UCSD-AML1 (cell line): ENCODE results near the gene PRKAG2.
A peak's percentile ranks its signal among the peaks of the same experiment; 100 is the strongest.
"Not testable (repeated sequence)": the region's sequence is repeated elsewhere in the genome, so short reads cannot be mapped to it uniquely, and the experiment has no call there.

Experiments used
- DNase-seq: peaks from one replicate; lab custom pipeline; 2025; ENCODE audit not compliant: unreplicated experiment; lab: John Stamatoyannopoulos, UW

The PRKAG2 gene

DNA sequence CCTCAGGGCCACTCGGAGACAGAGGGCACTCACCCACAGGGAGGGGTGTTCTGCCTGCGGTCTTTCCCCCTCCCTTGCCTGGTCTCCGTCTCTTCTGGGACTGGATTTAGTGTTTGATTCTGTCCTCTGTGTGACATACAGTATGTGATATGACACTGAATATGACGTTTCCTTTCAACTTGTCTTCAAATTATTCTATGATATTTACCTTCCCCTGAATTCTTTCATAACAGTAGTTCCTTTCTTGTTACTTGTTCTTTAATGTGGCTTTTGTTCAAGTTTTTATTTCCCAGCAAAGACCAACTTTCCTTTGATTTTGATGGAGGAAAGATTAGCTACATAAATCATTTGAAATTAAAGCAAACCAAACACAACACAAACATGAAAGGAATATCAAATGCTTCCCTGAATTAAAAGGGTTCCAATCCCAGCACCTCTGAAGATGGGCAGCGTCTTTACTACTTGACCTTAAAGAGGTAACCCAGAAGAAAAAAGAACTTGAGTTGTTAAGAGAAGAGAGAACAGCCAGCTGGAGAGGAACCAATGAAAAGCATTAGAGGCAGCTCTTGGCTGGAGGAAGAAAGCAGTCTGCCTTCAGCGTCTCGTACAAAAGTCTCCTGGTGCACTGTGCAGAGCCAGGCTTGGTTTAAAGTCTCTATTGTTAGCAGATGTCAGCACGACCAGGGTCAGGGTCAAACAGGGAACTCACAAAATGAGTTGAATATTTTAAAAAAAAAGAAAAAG lies 338.9 kb downstream of the PRKAG2 start:
- no peak for DNase-seq

- DNase-seq, result not testable (repeated sequence)
Observed at GRCh38 chr7:151536178-151536577, 340.7 kb downstream of the PRKAG2 start.

DNA sequence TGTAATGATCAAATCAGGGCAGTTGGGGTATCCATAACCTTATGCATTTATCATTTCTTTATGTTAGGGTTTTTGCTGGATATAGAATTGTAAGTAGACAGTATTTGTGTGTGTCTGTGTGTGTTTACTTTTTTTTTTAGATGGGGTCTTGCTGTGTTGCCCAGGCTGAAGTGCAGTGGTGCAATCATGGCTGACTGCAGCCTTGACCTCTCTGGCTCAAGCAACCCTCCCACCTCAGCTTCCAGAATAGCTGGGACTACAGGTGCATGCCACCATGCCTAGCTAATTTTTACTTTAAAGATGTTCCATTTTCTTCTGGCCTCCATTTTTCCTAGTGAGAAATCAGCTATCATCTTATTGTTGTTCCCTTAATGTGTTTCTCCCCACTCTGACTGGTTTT lies 347.1 kb downstream of the PRKAG2 start:
- no peak for DNase-seq

GRCh38 chr7:151524845-151525244 lies 352.1 kb downstream of the PRKAG2 start:
- no peak for DNase-seq

DNA sequence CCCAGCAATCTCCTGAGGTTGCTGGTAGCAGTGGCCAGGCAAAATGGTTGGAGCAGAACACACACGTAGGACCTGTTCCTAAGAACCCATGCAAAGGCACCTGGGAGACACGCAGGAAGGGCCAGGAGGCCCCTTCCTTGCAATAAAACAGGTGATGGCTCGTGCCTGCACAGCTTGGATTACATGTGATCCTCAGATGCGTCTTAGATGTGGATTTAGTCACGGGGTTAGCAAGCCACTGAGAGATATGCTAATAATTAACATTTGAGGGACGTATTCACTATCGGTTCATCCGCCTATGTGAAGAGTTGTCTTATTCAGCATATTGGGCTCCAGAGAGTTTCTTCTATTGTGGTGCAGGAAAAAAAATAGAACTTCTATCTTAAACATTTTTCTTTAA lies 352.6 kb downstream of the PRKAG2 start:
- no peak for DNase-seq

GRCh38 chr7:151520419-151521261 lies 356.3 kb downstream of the PRKAG2 start:
- DNase-seq, result no peak

DNA sequence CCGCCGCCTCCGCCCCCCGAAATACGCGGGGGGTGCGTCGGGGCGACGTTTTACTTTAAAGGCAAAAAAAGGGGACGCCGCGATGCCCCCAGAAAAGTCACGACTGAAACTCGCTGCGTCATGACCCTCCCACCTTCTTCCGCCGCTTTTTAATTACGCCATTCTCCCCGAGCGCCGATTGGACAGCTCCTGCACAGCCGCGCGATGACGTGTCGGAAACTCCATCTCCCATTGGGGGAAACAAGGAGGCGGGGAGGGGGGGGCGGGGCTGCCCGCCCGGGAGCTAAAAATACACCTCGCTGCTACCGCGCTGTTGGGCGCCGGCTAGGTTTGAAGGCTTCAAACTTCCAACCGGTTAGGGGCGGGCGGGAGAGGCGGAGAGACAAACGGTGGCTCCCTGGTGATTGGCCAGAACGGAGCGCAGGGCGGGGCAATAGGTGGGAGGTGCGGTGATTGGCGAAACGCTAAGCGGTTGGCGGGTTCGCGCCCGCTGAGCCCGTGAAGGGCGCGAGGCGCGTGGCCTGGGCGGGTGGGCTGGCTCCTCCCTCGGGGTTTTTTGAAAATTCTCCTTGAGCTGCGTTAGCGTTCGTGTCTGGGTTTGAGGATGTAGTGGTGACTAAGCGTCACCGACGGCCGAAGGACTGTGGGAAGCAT lies 357.0 kb downstream of the PRKAG2 start, which contains the start of gene RHEB:
Gene RHEB (minus strand): TSS at position 131 of the 654 bp plus-strand sequence. CDS start 384 bp downstream, outside the sequence.
- peak; percentile 92 for DNase-seq

DNA sequence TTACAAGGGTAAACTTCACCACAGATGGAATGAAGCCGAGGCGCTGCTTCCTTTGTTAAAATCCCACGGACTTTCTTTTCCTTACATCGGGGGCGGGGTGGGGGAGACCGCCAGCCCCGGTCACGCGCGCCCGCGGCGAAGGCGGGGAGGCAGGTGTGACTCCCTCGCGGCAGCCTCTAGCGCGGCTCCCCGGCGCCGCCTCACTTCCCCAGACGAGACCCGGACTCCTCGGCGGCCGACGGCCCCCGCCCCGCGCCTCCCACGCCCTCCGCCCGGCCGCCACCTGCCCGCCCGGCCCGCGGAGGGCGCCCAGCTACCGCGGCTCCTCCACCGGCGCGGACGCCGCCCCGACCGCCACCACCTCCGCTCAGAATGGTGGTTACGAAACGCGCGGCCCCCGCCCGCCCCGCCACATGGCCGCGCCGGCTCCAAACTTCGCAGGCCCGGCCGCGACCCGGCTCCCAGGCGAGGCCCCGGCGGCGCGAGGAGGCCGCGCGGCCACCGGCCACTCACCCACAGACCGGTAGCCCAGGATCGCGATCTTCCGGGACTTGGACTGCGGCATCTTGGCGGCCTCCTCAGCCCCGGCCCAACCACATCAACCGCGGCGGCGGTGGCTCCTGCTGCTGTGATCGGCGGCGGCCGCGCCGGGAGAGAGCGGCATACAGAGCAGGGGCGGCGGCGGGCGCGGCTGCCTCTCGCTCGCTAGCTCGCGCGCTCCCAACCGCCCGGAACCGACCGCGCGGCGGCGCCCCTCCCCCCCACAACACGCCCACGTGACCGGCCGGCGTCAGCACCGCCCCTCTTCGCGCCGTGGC lies 357.8 kb downstream of the PRKAG2 start:
- peak; percentile 28 for DNase-seq

GRCh38 chr7:151518105-151518946 lies 358.6 kb downstream of the PRKAG2 start:
- DNase-seq, result peak; percentile 11

DNA sequence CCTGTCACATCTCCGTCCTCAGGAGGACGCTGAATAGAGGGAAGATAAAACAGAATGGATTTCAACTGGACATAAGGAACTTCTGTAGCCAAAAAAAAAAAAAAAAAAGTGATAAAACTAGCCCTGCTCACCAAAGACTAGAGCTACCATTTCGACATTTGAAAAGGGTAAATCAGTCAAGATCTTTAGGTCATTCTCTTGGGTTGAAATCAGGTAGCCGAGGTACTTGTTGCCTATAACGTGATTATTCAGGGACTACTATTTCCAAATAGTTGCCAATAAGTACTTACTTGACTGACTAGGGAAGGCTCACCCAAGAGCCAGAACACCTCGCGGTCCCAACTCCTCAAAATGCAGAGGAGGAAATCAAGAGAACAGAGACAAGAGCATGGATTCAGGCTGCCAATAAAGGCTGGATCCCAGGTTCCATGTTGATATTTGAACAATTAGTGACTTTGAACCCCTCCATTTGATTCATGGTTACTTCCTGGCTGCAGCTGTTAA lies 359.3 kb downstream of the PRKAG2 start:
- no peak for DNase-seq

GRCh38 chr7:151515276-151515565 lies 361.7 kb downstream of the PRKAG2 start:
- DNase-seq, result no peak

- no peak for DNase-seq
Observed at GRCh38 chr7:151514461-151515275, 362.2 kb downstream of the PRKAG2 start.

DNA sequence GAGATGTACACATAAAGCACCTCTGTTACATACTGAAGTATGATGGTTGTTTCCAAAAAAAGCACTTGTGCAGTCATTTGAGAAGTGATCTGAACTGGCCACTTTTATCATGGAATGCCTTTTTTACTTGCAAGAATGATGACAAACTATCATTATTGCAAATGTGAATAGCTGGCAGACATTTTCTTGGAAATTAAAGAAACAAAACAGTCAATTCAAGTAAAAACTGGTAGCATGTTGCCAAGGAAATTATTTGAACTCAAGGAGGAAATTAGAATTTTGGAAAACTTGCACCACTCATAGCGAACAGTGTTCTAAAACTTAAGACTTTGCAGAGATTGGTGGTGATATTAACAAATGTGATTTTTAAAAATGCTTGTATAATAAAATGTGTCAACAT lies 363.8 kb downstream of the PRKAG2 start:
- no peak for DNase-seq

GRCh38 chr7:151512353-151512752 lies 364.6 kb downstream of the PRKAG2 start:
- DNase-seq, result no peak

DNA sequence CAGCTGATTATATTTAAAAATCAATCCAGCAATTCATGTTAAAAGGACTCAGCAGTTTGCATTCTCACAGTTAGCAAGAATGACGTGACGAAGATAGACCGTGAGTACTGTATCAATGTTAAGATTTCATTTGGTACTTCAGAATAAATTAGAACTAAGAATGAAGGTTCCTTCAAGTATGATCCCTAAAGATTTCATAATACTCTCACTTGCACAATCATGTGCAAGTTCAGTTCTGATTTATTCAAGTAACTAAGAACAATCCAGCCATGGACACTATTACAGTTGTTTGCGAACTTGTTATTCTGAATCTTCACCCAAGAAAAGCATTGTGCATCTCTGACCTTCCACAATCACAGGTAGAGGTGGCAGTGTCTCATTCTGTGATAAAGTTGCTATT lies 365.0 kb downstream of the PRKAG2 start:
- DNase-seq, result no peak

DNA sequence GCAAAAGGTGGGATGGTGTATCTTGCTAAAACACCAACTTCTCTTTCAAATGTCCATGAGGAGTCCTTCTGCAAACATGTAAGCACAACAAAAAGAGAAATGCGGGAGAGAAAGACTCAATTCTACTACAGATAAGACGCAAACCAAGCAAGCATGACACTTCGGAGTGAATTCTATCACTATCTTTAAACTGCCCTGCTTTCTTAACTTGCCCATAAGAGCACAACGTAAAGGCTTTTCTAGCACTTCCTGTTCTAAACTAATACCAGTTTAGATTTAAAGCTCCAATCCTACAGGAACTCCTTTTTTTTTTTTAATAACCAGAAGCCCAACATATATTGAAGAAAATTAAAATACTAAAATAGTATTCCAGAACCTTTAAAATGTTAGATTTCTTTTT lies 365.6 kb downstream of the PRKAG2 start:
- no peak for DNase-seq

- no peak for DNase-seq
Observed at GRCh38 chr7:151509670-151510333, 367.1 kb downstream of the PRKAG2 start.

- no peak for DNase-seq
Observed at GRCh38 chr7:151508991-151509390, 367.9 kb downstream of the PRKAG2 start.

DNA sequence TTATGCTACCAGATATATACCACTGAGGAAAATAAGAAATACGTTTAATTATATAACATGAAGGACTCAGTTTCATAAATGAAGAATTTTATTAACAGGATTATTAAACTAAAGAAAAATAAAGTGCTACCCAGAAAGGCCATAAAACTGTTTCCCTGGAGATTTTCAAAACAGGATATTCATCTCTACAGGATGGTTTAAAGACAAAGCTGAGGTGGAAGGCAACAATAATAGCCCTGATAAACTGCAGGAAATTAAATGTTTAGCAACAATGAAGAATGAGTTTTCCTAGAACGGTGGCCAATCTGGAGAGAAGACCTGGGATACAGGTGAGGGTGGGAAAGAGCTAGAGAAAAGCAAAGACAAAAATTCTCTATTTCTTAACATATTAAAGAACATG lies 369.1 kb downstream of the PRKAG2 start:
- no peak for DNase-seq
